OCI-LY3 (cell line): ENCODE results near the gene CYP4F11.
A peak's percentile ranks its signal among the peaks of the same experiment; 100 is the strongest.
"Not testable (repeated sequence)": the region's sequence is repeated elsewhere in the genome, so short reads cannot be mapped to it uniquely, and the experiment has no call there.

Experiments
- H2AFZ ChIP-seq: fragments of 200-600, 300-600 bp; shearing (Covaris generic); 2 replicates; pipeline ENCODE4 v1.6.0; 2014; ENCODE audit warnings: antibody characterized with exemption, low read depth, low read length
- H3K27ac ChIP-seq: fragments of 200-600, 300-600 bp; sonication (generic); 2 replicates; pipeline ENCODE4 v1.5.1; 2014; ENCODE audit warnings: mild to moderate bottlenecking, low read length, moderate library complexity, mixed read lengths
- H3K27me3 ChIP-seq: fragments of 200-600, 300-600 bp; sonication (generic); 2 replicates; pipeline ENCODE4 v1.6.1; 2014; ENCODE audit warnings: low read depth, low read length, mixed read lengths
- H3K36me3 ChIP-seq: fragments of 200-600, 300-600 bp; sonication (generic); replicated peaks from 2 replicates; pipeline ENCODE3; 2014; ENCODE audit warnings: low read depth, low read length, mixed read lengths
- H3K4me1 ChIP-seq: fragments of 300-600, 200-600 bp; sonication (generic); 2 replicates; pipeline ENCODE4 v1.6.1; 2014; ENCODE audit warnings: low read length, mixed read lengths
- H3K4me2 ChIP-seq: fragments of 200-600, 300-600 bp; sonication (generic); 2 replicates; pipeline ENCODE4 v1.6.1; 2014; ENCODE audit warnings: low read length, mixed read lengths
- H3K4me3 ChIP-seq: fragments of 300-600, 200-600 bp; sonication (generic); 2 replicates; pipeline ENCODE4 v1.5.1; 2014; ENCODE audit warnings: antibody characterized with exemption, mild to moderate bottlenecking, low read length, moderate library complexity
- H3K79me2 ChIP-seq: fragments of 300-600, 200-600 bp; shearing (Covaris generic); 2 replicates; pipeline ENCODE4 v1.6.1; 2014; ENCODE audit warnings: mild to moderate bottlenecking, low read length, mixed read lengths
- H3K9ac ChIP-seq: fragments of 300-600, 200-600 bp; shearing (Covaris generic); 2 replicates; pipeline ENCODE4 v1.6.0; 2014; ENCODE audit warnings: mild to moderate bottlenecking, low read length, moderate library complexity
- H3K9me3 ChIP-seq: fragments of 200-600, 300-600 bp; shearing (Covaris generic); 2 replicates; pipeline ENCODE4 v1.6.1; 2014; ENCODE audit warnings: low read length, mixed read lengths; ENCODE audit not compliant: insufficient read depth
- H4K20me1 ChIP-seq: fragments of 200-600, 300-600 bp; sonication (generic); 2 replicates; pipeline ENCODE4 v1.6.1; 2016; ENCODE audit warnings: low read length, mixed read lengths; ENCODE audit not compliant: insufficient read depth
- EZH2phosphoT487 ChIP-seq: fragments of 200-600 bp; shearing (Covaris generic); IDR thresholded peaks from 2 replicates; pipeline ENCODE4 v1.6.1; 2018; ENCODE audit warnings: antibody characterized with exemption, mixed run types, low read depth
- TF ChIP-seq, protein P1 (sequence below): fragments of 200-600, 300-600 bp; sonication (generic); IDR thresholded peaks from 2 replicates; pipeline ENCODE4 v1.5.1; 2014; ENCODE audit warnings: antibody characterized with exemption, low read length, low read depth

CYP4F11 gene

DNA sequence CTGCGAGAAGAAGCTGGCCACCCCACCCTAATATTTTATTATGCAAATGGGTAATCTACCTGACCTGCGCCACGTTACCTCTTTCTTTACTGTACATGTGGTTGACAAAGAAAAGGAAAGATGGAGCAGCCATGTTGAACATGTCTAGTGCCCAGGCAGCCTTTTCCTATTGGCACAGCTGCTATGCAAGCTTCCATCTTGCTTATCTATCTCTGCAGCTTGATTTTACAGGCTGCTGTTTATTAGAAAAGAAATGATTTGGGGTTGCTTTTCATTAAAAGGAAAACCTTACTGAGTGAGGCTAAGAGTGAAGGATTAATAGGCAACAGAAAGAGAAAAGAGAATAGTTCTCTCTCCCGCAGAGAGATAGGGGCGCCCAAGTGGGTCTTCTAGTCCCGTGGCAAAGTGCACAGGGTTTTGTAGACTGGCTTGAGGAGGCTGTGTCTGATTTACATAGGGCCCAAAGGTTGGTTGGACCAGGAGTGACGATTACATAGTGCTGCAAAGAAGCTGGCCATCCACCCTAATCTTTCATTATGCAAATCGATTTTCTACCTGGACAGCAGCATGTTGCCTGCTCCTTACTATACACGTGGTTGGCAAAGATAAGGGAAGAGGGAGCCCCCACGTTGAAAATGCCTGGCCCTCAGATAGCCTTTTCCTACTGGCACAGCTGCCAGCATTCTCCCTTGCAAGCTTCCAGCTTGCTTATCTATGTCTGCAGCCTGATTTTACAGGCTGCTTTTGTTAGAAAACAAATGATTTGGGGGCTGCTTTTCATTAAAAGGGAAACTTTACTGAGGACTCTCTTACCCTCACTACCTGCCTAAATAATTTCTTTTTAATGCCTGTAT is 42.7 kb upstream of the CYP4F11 start:
- Histone ChIP-seq H3K36me3 (no peaks in the 10 kb centered on the region), H2AFZ (no peak overlapping the region), H4K20me1 (no peaks in the 10 kb centered on the region), H3K27me3 (peaks cover 41% of the 10 kb centered on the region), H3K27ac (no peak overlapping the region), H3K4me3 (no peak overlapping the region), H3K4me1 (no peaks in the 10 kb centered on the region), H3K79me2 (no peaks in the 10 kb centered on the region), H3K9ac (no peak overlapping the region), H3K9me3 (no peaks in the 10 kb centered on the region), H3K4me2 (no peak overlapping the region)
- no peak for TF ChIP-seq EZH2phosphoT487
- TF ChIP-seq, protein P1, sequence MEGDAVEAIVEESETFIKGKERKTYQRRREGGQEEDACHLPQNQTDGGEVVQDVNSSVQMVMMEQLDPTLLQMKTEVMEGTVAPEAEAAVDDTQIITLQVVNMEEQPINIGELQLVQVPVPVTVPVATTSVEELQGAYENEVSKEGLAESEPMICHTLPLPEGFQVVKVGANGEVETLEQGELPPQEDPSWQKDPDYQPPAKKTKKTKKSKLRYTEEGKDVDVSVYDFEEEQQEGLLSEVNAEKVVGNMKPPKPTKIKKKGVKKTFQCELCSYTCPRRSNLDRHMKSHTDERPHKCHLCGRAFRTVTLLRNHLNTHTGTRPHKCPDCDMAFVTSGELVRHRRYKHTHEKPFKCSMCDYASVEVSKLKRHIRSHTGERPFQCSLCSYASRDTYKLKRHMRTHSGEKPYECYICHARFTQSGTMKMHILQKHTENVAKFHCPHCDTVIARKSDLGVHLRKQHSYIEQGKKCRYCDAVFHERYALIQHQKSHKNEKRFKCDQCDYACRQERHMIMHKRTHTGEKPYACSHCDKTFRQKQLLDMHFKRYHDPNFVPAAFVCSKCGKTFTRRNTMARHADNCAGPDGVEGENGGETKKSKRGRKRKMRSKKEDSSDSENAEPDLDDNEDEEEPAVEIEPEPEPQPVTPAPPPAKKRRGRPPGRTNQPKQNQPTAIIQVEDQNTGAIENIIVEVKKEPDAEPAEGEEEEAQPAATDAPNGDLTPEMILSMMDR, result no peak

DNA sequence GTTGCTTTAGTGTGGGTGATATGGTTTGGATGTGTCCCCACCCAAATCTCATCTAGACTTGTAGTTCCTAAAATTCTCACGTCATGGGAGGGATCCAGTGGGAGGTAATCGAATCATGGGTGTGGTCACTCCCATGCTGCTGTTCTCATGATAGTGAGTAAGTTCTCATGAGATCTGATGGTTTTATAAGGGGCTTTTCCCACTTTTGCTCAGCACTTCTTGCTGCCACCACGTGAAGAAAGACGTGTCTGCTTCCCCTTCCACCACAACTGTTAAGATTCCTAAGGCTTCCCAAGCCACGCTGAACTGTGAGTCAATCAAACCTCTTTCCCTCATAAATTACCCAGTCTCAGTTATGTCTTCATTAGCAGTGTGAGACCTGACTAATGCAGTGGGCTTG is 40.5 kb upstream of the CYP4F11 start:
- TF ChIP-seq EZH2phosphoT487, result no peak
- TF ChIP-seq, protein P1, result no peak
- Histone ChIP-seq H3K4me1 (no peaks in the 10 kb centered on the region), H3K27ac (no peak overlapping the region), H3K4me2 (no peak overlapping the region), H3K9ac (no peak overlapping the region), H3K36me3 (no peaks in the 10 kb centered on the region), H4K20me1 (no peaks in the 10 kb centered on the region), H3K27me3 (peaks cover 41% of the 10 kb centered on the region), H3K9me3 (no peaks in the 10 kb centered on the region), H3K4me3 (no peak overlapping the region), H2AFZ (no peak overlapping the region), H3K79me2 (no peaks in the 10 kb centered on the region)

DNA sequence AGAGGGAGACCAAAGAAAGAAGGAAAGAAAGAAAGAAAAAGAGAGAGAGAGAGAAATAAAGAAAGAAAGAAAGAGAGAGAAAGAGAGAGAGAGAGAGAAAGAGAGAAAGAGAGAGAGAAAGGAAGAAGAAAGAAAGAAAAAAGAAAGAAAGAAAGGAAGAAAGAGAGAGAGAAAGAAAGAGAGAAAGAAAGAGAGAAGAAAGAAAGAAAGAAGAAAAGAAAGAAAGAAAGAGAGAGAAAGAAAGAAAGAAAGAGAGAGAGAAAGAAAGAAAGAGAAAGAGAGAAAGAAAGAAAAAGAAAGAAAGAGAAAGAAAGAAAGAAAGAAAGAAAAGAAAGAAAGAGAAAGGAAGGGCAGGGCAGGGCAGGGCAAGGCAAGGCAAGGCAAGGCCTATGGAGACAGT is 37.7 kb upstream of the CYP4F11 start:
- peaks cover 27% of the 10 kb centered on the region for H3K27me3 ChIP-seq
- H3K36me3 ChIP-seq, H3K4me2 ChIP-seq, H3K27ac ChIP-seq, H3K9ac ChIP-seq, H3K79me2 ChIP-seq, H3K4me3 ChIP-seq, H3K9me3 ChIP-seq, H2AFZ ChIP-seq, H3K4me1 ChIP-seq, H4K20me1 ChIP-seq: not testable (repeated sequence)

DNA sequence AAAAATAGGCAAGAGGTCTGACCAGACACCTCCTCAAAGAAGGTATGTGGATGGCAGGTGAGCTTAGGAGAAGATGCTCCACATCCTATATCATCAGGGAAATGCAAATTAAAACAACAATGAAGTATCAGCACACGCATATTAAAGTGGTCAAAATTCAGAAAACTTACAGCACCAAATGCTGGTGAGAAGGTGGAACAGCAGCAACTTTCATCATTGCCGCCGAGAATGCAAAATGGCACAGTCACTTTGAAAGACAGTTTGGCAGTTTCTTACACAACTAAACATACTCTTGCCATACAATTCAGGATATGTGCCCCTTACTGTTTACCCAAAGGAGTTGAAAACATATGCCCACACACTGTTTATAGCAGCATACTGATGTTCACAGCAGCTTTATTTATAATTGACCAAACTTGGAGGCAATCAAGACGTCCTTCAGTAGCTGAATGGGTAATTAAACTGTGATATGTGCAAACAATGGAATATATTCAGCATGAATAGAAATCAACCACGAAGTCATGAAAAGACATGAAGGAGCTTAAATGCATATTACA is 37.0 kb upstream of the CYP4F11 start:
- Histone ChIP-seq H3K4me2 (no peak overlapping the region), H3K4me1 (no peaks in the 10 kb centered on the region), H3K4me3 (no peak overlapping the region), H2AFZ (no peak overlapping the region), H4K20me1 (no peaks in the 10 kb centered on the region), H3K9ac (no peak overlapping the region), H3K36me3 (no peaks in the 10 kb centered on the region), H3K9me3 (no peaks in the 10 kb centered on the region), H3K27ac (no peak overlapping the region), H3K27me3 (peaks cover 20% of the 10 kb centered on the region), H3K79me2 (no peaks in the 10 kb centered on the region)
- TF ChIP-seq, protein P1, result peak; percentile 27
- no peak for TF ChIP-seq EZH2phosphoT487
